ENCODE results near the gene SH3BP2.

The SH3BP2 gene

GRCh38 chr4:2781911-2782310 is 11.0 kb upstream of the SH3BP2 start:
- ChIA-PET CTCF (interaction anchor here (1.1 to 3.8 kb wide), 4 partner anchors 16 to 263 kb away, joined by 3 to 20 read pairs (median 4); no protein-coding TSS in a partner anchor), POLR2A (no interaction called here)
- no peak for DNase-seq (ENCODE audit: extremely low spot score)
- TF ChIP-seq, protein P1, sequence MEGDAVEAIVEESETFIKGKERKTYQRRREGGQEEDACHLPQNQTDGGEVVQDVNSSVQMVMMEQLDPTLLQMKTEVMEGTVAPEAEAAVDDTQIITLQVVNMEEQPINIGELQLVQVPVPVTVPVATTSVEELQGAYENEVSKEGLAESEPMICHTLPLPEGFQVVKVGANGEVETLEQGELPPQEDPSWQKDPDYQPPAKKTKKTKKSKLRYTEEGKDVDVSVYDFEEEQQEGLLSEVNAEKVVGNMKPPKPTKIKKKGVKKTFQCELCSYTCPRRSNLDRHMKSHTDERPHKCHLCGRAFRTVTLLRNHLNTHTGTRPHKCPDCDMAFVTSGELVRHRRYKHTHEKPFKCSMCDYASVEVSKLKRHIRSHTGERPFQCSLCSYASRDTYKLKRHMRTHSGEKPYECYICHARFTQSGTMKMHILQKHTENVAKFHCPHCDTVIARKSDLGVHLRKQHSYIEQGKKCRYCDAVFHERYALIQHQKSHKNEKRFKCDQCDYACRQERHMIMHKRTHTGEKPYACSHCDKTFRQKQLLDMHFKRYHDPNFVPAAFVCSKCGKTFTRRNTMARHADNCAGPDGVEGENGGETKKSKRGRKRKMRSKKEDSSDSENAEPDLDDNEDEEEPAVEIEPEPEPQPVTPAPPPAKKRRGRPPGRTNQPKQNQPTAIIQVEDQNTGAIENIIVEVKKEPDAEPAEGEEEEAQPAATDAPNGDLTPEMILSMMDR (IDR thresholded peaks at IDR 0.05; ENCODE audit: control extremely low read depth, extremely low read depth, low read depth, missing control alignments), result no peak

DNA sequence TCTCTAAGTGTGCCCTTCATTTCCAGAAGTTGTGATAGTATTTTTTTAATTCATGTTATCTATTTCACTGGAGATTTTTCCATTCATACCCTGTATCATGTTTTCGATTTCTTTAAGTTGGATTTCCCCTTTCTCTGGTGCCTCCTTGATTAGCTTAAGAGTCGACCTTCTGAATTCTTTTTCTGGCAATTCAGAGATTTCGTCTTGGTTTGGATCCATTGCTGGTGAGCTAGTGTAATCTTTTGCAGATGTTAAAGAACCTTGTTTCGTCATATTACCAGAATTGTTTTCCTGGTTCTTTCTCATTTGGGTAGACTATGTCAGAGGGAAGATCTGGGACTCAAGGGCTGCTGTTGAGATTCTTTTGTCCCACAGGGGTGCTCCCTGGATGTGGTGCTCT is 9.1 kb upstream of the SH3BP2 start:
- CTCF ChIA-PET, result interaction anchor here (1.1 to 3.8 kb wide), 4 partner anchors 13 to 564 kb away, joined by 3 to 20 read pairs (median 4); no protein-coding TSS in a partner anchor
- TF ChIP-seq, protein P1 (IDR thresholded peaks at IDR 0.05; ENCODE audit: control extremely low read depth, extremely low read depth, low read depth, missing control alignments), result no peak
- POLR2A ChIA-PET, result interaction anchor here (0.7 kb wide), 1 partner anchor 260 kb away, joined by 3 read pairs; no protein-coding TSS in a partner anchor
- DNase-seq (ENCODE audit: extremely low spot score), result no peak

GRCh38 chr4:2785613-2786012 is 7.3 kb upstream of the SH3BP2 start:
- ChIA-PET POLR2A (interaction anchor here (0.7 kb wide), 1 partner anchor 286 kb away, joined by 4 read pairs; no protein-coding TSS in a partner anchor), CTCF (interaction anchor here (0.7 to 3.0 kb wide), 4 partner anchors 11 to 22 kb away, joined by 3 to 30 read pairs (median 4); no protein-coding TSS in a partner anchor)
- TF ChIP-seq, protein P1 (IDR thresholded peaks at IDR 0.05; ENCODE audit: control extremely low read depth, extremely low read depth, low read depth, missing control alignments), result no peak
- DNase-seq (ENCODE audit: extremely low spot score), result no peak

DNA sequence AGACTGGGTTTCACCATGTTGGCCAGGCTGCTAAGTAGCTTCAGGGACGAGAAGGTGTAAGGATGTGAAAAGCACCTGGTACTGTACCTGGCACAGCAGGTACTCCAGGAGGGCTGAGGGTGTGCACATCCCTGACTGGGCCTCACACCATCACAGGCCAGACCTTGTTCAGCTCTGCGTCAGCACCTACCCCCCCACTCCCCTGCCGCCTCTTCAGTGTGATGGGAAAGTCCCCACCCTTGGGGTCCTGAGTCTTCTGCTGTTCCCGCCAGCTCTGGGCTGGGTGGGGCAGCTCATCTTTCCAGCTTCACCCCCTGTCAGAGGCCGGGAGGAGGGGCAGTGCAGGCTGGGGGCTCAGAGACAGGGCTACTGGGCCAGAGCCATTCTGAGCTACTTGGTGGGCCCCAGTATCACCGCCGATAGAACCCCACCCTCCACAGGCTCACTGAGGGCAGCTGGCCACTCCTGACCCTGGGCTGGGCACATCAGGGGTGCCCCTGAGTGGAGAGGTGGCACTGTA is 6.7 kb upstream of the SH3BP2 start:
- DNase-seq (ENCODE audit: extremely low spot score), result peak; percentile 69
- ChIA-PET POLR2A (no interaction called here), CTCF (interaction anchor here (0.7 to 3.0 kb wide), 4 partner anchors 10 to 23 kb away, joined by 3 to 30 read pairs (median 4); no protein-coding TSS in a partner anchor)
- TF ChIP-seq, protein P1 (IDR thresholded peaks at IDR 0.05; ENCODE audit: control extremely low read depth, extremely low read depth, low read depth, missing control alignments), result no peak

DNA sequence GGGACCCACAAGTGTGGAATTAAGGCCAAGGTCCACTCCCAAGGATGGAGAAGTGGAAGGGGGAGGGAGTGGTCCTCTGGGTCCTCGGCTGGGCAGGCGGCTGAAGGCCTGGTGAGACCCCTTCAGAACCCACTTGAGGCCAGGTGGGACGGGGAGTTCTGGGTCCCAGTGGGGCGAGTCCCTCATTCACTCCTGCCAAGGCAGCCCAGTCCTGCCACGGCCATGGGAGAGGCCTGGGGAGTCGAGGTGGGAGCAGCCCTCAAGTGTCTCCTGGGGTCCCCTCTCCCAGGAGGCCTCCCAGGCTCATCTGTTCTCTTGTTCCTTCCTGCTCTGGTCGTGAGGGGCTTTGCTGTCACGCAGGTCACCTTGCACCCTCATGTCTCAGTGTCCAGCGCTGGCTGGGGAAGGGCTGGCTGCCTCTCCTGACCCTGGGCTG is 6.1 kb upstream of the SH3BP2 start:
- ChIA-PET CTCF (interaction anchor here (0.9 to 3.0 kb wide), 6 partner anchors 10 to 31 kb away, joined by 3 to 30 read pairs (median 3); partner anchors contain the start of gene TNIP2), POLR2A (interaction anchor here (0.6 kb wide), 3 partner anchors 10 to 40 kb away, joined by 3 to 6 read pairs (median 4); no protein-coding TSS in a partner anchor)
- DNase-seq (ENCODE audit: extremely low spot score), result no peak
- TF ChIP-seq, protein P1 (IDR thresholded peaks at IDR 0.05; ENCODE audit: control extremely low read depth, extremely low read depth, low read depth, missing control alignments), result no peak

DNA sequence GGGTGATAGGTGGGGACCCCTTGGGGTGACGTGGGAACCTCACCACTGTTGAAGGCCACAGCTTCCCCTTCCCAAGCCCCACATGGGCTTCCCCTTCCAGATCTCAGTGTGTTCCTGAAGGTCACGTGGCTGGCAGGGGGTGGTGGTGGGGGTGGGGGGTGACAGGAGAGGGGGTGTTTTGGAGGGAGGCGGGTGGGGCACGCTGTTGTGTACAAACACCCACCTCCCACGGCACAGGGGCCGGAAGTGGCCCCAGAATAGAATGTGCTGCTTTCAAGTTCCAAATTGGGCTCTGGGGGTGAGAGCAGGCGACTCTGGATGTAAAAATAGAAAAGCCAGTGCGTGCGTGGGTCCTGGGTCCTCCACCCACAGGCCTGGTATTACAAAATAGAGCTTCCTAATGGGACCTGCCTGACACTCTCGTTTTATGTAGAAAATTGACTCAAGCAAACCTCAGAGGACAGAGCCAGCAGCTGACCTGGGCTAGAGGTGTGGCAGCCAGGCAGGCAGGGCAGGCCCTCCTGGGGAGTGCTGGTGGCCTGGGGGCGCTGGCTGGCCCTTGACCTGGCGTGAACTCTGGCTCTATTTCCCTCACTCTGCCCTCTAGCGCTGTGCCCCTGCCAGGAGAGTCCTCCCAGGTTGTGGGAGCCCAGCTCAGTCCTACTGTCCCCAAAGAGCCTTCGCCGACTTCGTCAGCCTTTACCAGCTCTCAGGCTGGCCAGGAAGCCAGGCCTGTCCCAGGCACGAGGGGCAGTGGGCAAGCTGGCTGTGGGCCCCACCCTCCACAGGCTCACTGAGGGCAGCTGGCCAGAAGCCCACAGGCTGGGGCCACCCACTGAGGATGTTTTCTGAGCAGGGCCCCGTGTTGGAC is 5.4 kb upstream of the SH3BP2 start:
- ChIA-PET CTCF (interaction anchor here (0.9 to 3.0 kb wide), 5 partner anchors 11 to 31 kb away, joined by 3 to 30 read pairs (median 3); partner anchors contain the start of gene TNIP2), POLR2A (interaction anchor here (0.6 to 0.9 kb wide), 5 partner anchors 11 to 41 kb away, joined by 3 to 6 read pairs (median 3); no protein-coding TSS in a partner anchor)
- TF ChIP-seq, protein P1 (IDR thresholded peaks at IDR 0.05; ENCODE audit: control extremely low read depth, extremely low read depth, low read depth, missing control alignments), result no peak
- DNase-seq (ENCODE audit: extremely low spot score), result peak; percentile 83
